ENCODE data around the gene CLEC14A.

Gene CLEC14A

DNA sequence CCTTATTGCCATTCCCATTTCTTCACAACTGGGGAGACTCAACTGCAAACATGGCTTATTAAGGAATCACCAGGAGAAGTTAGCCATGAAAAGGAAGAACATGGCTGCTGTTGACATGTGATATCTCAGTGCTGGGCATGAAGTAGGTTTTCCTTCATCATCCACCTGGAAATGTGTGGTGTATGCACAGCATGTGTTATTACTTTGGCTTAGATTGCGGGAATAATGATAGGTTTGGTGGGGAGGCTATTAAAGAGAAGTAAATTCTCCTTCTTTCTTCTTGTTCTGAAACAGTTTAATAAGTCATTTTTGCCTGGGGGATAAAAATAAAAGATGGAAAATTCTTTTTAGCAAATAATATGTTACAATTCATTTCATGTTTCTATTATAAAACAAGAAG, 23.7 kb upstream of the CLEC14A start:
- Histone ChIP-seq H3K9me3 (ENCODE audit: control insufficient read depth in 1 of 2, low read length in 2 of 2) (peaks cover 0 to 2% of the 10 kb centered on the region in 2 donors), H3K27ac (ENCODE audit: low read length) (no peak overlapping the region), H3K27me3 (ENCODE audit: low read depth, low read length) (no peaks in the 10 kb centered on the region), H3K4me1 (ENCODE audit: control insufficient read depth in 1 of 2, insufficient read depth in 2 of 2, low read length in 2 of 2) (no peaks in the 10 kb centered on the region), H3K4me3 (ENCODE audit: low read depth in 1 of 2, low read length in 2 of 2) (no peak overlapping the region), H3K36me3 (ENCODE audit: control insufficient read depth in 1 of 2, insufficient read depth in 2 of 2, low read length in 2 of 2) (no peaks in the 10 kb centered on the region)

DNA sequence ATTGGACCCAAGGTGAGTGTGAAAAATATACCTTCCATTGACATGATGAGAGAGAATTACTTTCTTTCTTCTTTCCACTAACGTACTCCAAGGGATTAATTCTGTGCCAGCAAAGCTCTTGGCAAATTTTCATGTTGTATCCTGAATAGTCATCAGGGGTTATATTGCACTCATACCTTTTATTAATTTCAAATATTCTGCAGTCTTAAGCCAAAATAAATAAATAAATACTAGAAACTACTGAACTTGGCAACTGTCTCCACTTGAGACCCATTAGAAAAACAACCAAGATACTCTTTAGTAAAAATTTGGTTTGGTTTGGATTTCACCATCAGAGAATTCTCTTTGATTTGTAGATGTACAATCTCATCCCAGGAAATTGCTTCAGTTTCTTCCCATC, 22.1 kb upstream of the CLEC14A start:
- Histone ChIP-seq H3K27me3 (ENCODE audit: low read depth, low read length) (no peaks in the 10 kb centered on the region), H3K9me3 (ENCODE audit: control insufficient read depth in 1 of 2, low read length in 2 of 2) (no peaks in the 10 kb centered on the region), H3K4me1 (ENCODE audit: control insufficient read depth in 1 of 2, insufficient read depth in 2 of 2, low read length in 2 of 2) (no peaks in the 10 kb centered on the region), H3K36me3 (ENCODE audit: control insufficient read depth in 1 of 2, insufficient read depth in 2 of 2, low read length in 2 of 2) (no peaks in the 10 kb centered on the region), H3K27ac (ENCODE audit: low read length) (no peak overlapping the region), H3K4me3 (ENCODE audit: low read depth in 1 of 2, low read length in 2 of 2) (no peak overlapping the region)

DNA sequence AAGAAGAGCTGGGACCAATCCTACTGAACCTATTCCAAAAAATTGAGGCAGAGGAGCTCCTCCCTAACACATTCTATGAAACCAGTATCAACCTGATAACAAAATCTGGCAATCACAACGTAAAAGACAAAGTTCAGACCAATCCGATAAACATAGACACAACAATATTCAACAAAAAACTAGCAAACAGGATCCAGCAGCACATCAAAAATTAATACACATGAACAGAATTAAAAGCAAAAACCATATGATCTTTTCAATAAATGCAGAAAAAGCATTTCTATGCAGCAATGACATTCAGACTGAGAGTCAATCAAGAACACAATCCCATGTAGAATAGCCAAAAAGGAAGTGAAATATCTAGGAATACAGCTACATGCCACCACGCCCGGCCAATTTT, 7.0 kb upstream of the CLEC14A start:
- Histone ChIP-seq H3K36me3 (ENCODE audit: control insufficient read depth in 1 of 2, insufficient read depth in 2 of 2, low read length in 2 of 2) (no peaks in the 10 kb centered on the region), H3K4me3 (ENCODE audit: low read depth in 1 of 2, low read length in 2 of 2) (no peak overlapping the region), H3K27me3 (ENCODE audit: low read depth, low read length) (no peaks in the 10 kb centered on the region), H3K4me1 (ENCODE audit: control insufficient read depth in 1 of 2, insufficient read depth in 2 of 2, low read length in 2 of 2) (no peaks in the 10 kb centered on the region), H3K27ac (ENCODE audit: low read length) (no peak overlapping the region), H3K9me3 (ENCODE audit: control insufficient read depth in 1 of 2, low read length in 2 of 2) (peaks cover 0 to 14% of the 10 kb centered on the region in 2 donors)

DNA sequence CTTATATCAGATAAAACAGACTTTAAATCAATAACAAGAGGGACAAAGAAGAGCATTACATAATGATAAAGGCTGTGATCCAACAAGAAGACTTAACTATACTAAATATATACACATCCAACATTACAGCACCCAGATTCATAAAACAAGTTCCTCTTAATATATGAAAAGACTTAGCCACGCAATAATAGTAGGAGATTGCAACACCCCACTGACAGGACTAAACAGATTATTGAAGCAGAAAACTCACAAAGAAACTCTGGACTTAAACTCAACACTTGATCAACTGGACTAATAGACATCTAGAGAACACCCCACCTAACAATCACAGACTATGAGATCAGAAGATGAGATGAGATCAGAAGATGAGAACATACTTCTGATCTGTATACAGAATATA, 5.7 kb upstream of the CLEC14A start:
- Histone ChIP-seq H3K4me3 (ENCODE audit: low read depth in 1 of 2, low read length in 2 of 2) (no peak overlapping the region), H3K27me3 (ENCODE audit: low read depth, low read length) (no peaks in the 10 kb centered on the region), H3K4me1 (ENCODE audit: control insufficient read depth in 1 of 2, insufficient read depth in 2 of 2, low read length in 2 of 2) (no peaks in the 10 kb centered on the region), H3K36me3 (ENCODE audit: control insufficient read depth in 1 of 2, insufficient read depth in 2 of 2, low read length in 2 of 2) (no peaks in the 10 kb centered on the region), H3K27ac (ENCODE audit: low read length) (no peak overlapping the region), H3K9me3 (ENCODE audit: control insufficient read depth in 1 of 2, low read length in 2 of 2) (peaks cover 0 to 10% of the 10 kb centered on the region in 2 donors)

DNA sequence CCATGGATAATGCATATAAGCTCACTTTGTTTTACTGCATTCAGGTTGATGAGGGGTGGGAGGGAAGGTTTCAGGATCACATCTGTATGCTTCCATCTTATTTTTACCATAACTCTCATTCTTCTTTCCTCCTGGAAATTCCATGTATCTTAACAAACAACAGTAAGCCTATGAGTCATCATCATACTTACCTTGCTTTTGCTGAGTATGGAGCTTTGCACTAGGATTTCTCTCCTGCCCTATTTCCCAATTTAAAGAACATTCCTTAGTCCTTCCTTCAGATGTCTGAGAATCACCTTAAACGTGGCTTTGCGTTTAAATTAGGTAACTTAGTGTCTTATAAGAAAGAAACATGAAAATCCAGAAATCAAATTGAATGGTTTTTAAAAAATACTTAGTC, 1.6 kb upstream of the CLEC14A start:
- Histone ChIP-seq H3K27ac (ENCODE audit: low read length) (no peak overlapping the region), H3K4me3 (ENCODE audit: low read depth in 1 of 2, low read length in 2 of 2) (no peak overlapping the region)

DNA sequence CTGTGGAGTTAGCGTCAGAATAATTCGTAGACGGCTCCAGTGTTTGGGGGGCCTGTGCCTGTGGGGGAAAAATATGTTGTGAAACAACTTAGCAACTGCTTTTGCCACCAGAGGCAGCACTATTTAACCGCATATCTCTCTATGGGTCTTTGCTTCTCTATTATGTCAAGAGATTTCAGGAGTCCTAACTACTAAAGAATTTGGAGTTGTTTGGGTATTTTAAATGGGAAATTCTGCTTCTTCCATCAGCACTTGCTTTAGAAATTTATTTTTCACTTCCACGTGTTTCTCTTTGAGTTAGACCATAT, 594 bp upstream of the CLEC14A start:
- Histone ChIP-seq H3K4me3 (ENCODE audit: low read depth in 1 of 2, low read length in 2 of 2) (peak overlapping the region in 1 of 2 donors; percentile 50), H3K27ac (ENCODE audit: low read length) (peak overlapping the region; percentile 30), H3K4me1 (ENCODE audit: control insufficient read depth in 1 of 2, insufficient read depth in 2 of 2, low read length in 2 of 2) (peaks cover 0 to 10% of the 10 kb centered on the region in 2 donors), H3K27me3 (ENCODE audit: low read depth, low read length) (peaks cover 11% of the 10 kb centered on the region), H3K36me3 (ENCODE audit: control insufficient read depth in 1 of 2, insufficient read depth in 2 of 2, low read length in 2 of 2) (no peaks in the 10 kb centered on the region), H3K9me3 (ENCODE audit: control insufficient read depth in 1 of 2, low read length in 2 of 2) (peaks cover 0 to 6% of the 10 kb centered on the region in 2 donors)

More for the DNA sequence above, 1.6 kb upstream of the CLEC14A start:
- Histone ChIP-seq H3K4me1 (ENCODE audit: control insufficient read depth in 1 of 2, insufficient read depth in 2 of 2, low read length in 2 of 2) (peaks cover 0 to 10% of the 10 kb centered on the region in 2 donors), H3K9me3 (ENCODE audit: control insufficient read depth in 1 of 2, low read length in 2 of 2) (peaks cover 0 to 10% of the 10 kb centered on the region in 2 donors), H3K27me3 (ENCODE audit: low read depth, low read length) (peaks cover 11% of the 10 kb centered on the region), H3K36me3 (ENCODE audit: control insufficient read depth in 1 of 2, insufficient read depth in 2 of 2, low read length in 2 of 2) (no peaks in the 10 kb centered on the region)

DNA sequence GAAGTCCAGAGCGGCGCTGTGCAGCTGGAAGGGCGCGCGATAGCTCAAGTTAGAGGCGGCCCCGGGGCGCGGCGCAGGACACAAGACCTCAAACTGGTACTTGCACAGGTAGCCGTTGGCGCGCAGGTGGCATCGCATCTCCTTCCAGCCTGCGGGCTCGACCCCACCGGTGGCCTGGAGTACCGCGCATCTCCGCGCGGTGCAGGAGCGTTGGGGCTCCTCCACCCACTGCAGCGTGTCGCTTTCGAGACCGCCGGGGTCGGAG, 553 bp downstream of the CLEC14A start:
- Histone ChIP-seq H3K9me3 (ENCODE audit: control insufficient read depth in 1 of 2, low read length in 2 of 2) (peaks cover 0 to 3% of the 10 kb centered on the region in 2 donors), H3K4me3 (ENCODE audit: low read depth in 1 of 2, low read length in 2 of 2) (peak overlapping the region; percentile 50 to 59), H3K4me1 (ENCODE audit: control insufficient read depth in 1 of 2, insufficient read depth in 2 of 2, low read length in 2 of 2) (peaks cover 0 to 10% of the 10 kb centered on the region in 2 donors), H3K27ac (ENCODE audit: low read length) (no peak overlapping the region), H3K36me3 (ENCODE audit: control insufficient read depth in 1 of 2, insufficient read depth in 2 of 2, low read length in 2 of 2) (no peaks in the 10 kb centered on the region), H3K27me3 (ENCODE audit: low read depth, low read length) (peaks cover 11% of the 10 kb centered on the region)

DNA sequence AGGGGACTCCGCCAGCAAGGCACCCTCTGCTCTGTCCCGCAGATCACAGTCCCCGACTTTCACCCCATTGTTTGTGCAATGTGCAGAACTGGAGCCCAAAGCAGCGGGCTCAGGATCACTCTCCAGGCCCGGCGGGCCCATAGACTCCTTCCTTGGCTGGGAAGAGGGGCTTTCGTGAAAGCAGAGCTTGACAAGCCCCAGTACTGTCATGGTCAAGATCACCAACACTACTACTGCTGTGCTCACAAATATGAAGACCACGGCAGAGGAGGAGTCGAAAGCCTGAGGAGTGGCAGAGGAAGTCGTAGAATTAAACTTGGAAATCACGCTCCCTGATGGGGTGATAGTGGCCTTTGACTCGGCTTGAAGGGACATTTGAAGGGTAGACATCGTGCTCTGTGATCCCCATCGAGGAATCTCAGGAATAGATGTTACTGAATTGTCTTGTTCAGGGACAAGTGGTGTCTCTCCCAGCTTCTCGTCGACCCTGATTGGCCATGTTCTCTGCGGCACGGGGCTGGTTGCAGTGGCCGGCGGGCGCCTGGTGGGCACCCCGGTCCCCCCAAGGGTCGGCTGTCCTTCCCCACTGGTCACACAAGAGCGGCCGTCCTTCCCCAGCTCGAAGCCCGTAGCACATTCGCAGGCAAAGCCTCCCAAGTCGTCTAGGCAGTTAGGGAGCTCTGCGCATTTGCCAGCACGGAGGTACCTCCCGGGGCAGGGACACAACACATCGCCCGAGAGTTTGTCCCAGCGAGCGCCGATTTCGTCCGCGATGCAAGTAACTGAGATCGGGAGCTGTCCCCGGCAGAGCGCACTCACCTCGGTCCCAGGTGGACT, 1.1 kb downstream of the CLEC14A start:
- H3K4me3 ChIP-seq (ENCODE audit: low read depth in 1 of 2, low read length in 2 of 2), result peak overlapping the region; percentile 50 to 59
- peaks cover 0 to under 1% of the 10 kb centered on the region in 2 donors for H3K9me3 ChIP-seq (ENCODE audit: control insufficient read depth in 1 of 2, low read length in 2 of 2)
- H3K4me1 ChIP-seq (ENCODE audit: control insufficient read depth in 1 of 2, insufficient read depth in 2 of 2, low read length in 2 of 2), result peaks cover 0 to 10% of the 10 kb centered on the region in 2 donors
- peak overlapping the region; percentile 19 for H3K27ac ChIP-seq (ENCODE audit: low read length)
- H3K27me3 ChIP-seq (ENCODE audit: low read depth, low read length), result peaks cover 11% of the 10 kb centered on the region
- H3K36me3 ChIP-seq (ENCODE audit: control insufficient read depth in 1 of 2, insufficient read depth in 2 of 2, low read length in 2 of 2), result no peaks in the 10 kb centered on the region

DNA sequence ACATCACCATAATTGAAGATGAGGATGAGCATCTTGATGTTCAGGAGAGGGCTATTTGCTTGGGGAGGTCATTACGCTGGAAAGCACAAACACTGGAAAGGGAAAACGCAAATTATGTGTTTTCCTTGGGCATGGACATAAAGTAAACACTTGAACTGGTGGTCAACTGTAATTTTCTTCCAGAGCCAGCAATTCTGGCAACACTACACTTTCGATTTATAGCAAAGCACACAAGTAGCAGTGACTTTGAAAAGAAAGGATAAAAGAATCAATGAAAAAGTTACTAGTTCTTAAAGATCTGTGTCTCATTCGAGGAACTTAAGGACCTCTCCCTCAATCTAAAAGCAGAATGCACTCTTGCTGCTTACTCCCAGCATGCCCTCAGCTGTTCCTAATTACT, 2.2 kb downstream of the CLEC14A start:
- Histone ChIP-seq H3K4me1 (ENCODE audit: control insufficient read depth in 1 of 2, insufficient read depth in 2 of 2, low read length in 2 of 2) (peaks cover 0 to 10% of the 10 kb centered on the region in 2 donors), H3K27ac (ENCODE audit: low read length) (no peak overlapping the region), H3K4me3 (ENCODE audit: low read depth in 1 of 2, low read length in 2 of 2) (peak overlapping the region; percentile 32), H3K36me3 (ENCODE audit: control insufficient read depth in 1 of 2, insufficient read depth in 2 of 2, low read length in 2 of 2) (no peaks in the 10 kb centered on the region), H3K27me3 (ENCODE audit: low read depth, low read length) (peaks cover 11% of the 10 kb centered on the region), H3K9me3 (ENCODE audit: control insufficient read depth in 1 of 2, low read length in 2 of 2) (no peaks in the 10 kb centered on the region)

DNA sequence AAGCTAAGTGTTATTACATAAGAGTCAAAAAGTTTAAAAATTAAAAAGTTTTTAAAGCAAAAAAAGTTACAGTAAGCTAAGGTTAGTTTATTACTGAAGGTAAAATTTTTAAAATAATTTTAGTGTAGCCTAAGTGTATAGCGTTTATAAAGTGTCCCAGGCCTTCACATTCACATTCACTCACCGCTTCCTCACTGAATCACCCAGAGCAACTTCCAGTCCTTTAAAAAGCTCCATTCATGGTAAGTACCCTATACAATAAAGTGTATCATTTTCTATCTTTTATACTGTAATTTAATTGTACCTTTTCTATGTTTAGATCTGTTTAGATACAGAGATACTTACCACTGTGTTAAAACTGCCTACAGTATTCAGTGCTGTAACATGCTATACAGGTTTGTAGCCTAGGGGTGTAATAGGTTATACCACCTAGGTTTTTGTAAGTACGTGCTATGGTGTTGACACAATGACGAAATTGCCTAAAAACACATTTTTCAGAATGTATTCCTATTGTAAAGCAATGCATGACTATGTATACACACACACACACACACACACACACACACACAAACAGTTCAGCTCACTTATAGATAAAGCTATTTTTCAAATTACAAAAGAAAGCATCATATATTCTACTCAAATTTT, 3.7 kb downstream of the CLEC14A start:
- no peak overlapping the region for H3K27ac ChIP-seq (ENCODE audit: low read length)
- H3K4me3 ChIP-seq (ENCODE audit: low read depth in 1 of 2, low read length in 2 of 2), result no peak overlapping the region
- H3K9me3 ChIP-seq (ENCODE audit: control insufficient read depth in 1 of 2, low read length in 2 of 2), result no peaks in the 10 kb centered on the region
- H3K27me3 ChIP-seq (ENCODE audit: low read depth, low read length), result peaks cover 11% of the 10 kb centered on the region
- H3K36me3 ChIP-seq (ENCODE audit: control insufficient read depth in 1 of 2, insufficient read depth in 2 of 2, low read length in 2 of 2), result no peaks in the 10 kb centered on the region
- H3K4me1 ChIP-seq (ENCODE audit: control insufficient read depth in 1 of 2, insufficient read depth in 2 of 2, low read length in 2 of 2), result peaks cover 0 to 10% of the 10 kb centered on the region in 2 donors

DNA sequence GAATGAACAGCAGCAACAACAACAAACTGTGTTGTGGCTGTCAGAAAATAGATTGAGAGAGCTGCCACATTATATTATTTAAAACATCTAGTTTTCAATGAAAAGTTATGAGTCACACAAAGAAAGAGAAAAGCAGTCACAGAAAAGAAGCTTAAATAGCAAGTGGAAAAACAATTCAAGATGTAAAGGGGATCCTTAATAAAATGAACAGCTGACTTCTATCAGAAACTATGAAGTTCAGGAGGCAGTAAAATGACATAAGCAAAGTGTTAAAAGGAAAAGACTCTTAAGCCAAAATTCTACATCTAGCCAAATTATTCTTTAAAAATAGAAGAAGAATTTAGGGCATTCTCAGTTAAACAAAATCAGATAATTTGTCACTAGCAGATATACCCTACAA, 5.6 kb downstream of the CLEC14A start:
- Histone ChIP-seq H3K4me3 (ENCODE audit: low read depth in 1 of 2, low read length in 2 of 2) (no peak overlapping the region), H3K27ac (ENCODE audit: low read length) (no peak overlapping the region), H3K27me3 (ENCODE audit: low read depth, low read length) (peaks cover 10% of the 10 kb centered on the region), H3K36me3 (ENCODE audit: control insufficient read depth in 1 of 2, insufficient read depth in 2 of 2, low read length in 2 of 2) (no peaks in the 10 kb centered on the region), H3K9me3 (ENCODE audit: control insufficient read depth in 1 of 2, low read length in 2 of 2) (no peaks in the 10 kb centered on the region), H3K4me1 (ENCODE audit: control insufficient read depth in 1 of 2, insufficient read depth in 2 of 2, low read length in 2 of 2) (peaks cover 0 to 3% of the 10 kb centered on the region in 2 donors)
